Islet precursor cell (in vitro differentiated cells): ENCODE data around the gene WNK1.

ENCODE experiments used
- DNase-seq: peaks from one replicate; pipeline ENCODE4 v3.0.0-alpha.2; 2018

The WNK1 gene

DNA sequence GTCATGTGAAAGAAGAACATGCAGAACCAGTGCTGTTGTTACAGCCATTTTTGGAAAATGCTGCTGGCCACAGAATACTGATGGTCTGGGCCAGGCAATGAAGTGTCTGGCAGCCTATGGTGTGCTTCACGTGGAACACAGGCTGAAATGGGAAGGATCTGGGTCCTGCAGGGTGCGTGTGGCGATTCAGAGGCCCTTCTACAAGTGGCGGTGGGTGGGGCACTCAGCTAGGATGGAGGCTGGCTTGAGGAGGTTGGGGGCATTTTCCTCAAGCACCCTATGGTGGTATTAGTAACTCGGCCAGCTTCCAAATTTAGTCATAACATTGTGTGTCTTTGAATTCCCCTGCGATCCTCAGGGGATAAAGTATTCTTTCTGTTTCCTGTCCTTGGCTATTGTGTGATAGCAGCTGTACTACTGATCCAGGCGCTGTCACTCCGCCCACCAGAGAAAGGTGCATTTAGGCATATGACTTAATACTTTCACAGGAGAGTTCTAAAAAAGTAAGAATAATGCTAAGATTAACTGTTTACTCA lies 206.3 kb downstream of the WNK1 start:
- no peak for DNase-seq
